Epithelial cell of esophagus (primary cell): ENCODE measurements around the gene SUDS3.

Source experiments
- DNase-seq: peaks from one replicate; pipeline ENCODE4 v3.0.0; 2010; ENCODE audit warnings: low read depth
- H3K4me3 ChIP-seq: 2 replicates; pipeline ENCODE4 v1.5.1; 2011; ENCODE audit warnings: mild to moderate bottlenecking, low read length, control low read depth
- CTCF ChIP-seq: IDR thresholded peaks from 2 replicates; pipeline ENCODE4 v1.5.1; 2011; ENCODE audit warnings: low read depth, mild to moderate bottlenecking, low read length, control low read depth, inconsistent platforms; ENCODE audit not compliant: insufficient read depth; ENCODE audit errors: missing control alignments

The SUDS3 gene

GRCh38 chr12:118357257-118358007 is 18.9 kb upstream of the SUDS3 start:
- H3K4me3 ChIP-seq, result no peak overlapping the region
- TF ChIP-seq CTCF, result no peak
- DNase-seq, result peak; percentile 62

- no peak for DNase-seq
- no peak overlapping the region for H3K4me3 ChIP-seq
- no peak for TF ChIP-seq CTCF
These were observed 18.4 kb upstream of the SUDS3 start for GRCh38 chr12:118358008-118358359.

- H3K4me3 ChIP-seq, result no peak overlapping the region
- TF ChIP-seq CTCF, result no peak
- no peak for DNase-seq
These were observed 17.5 kb upstream of the SUDS3 start for GRCh38 chr12:118358612-118359540.

GRCh38 chr12:118359541-118359915 is 16.8 kb upstream of the SUDS3 start:
- no peak for DNase-seq
- no peak for TF ChIP-seq CTCF
- no peak overlapping the region for H3K4me3 ChIP-seq

GRCh38 chr12:118361092-118361404 is 15.3 kb upstream of the SUDS3 start:
- DNase-seq, result no peak
- TF ChIP-seq CTCF, result no peak
- no peak overlapping the region for H3K4me3 ChIP-seq

GRCh38 chr12:118361889-118362288 is 14.5 kb upstream of the SUDS3 start:
- TF ChIP-seq CTCF, result no peak
- DNase-seq, result no peak
- no peak overlapping the region for H3K4me3 ChIP-seq
